Thymus (tissue), 11 donors: ENCODE results near the gene CERS4. TPM values are rescaled to one million over a fixed set of nuclear protein-coding genes. Genes with fewer than 3 reads are reported as not detected.

Experiments
- DNase-seq, 9 donors: peaks; one replicate each; pipeline ENCODE4 v3.0.0-alpha.2; 2013; ENCODE audit warnings: low spot score in 9 of 9, low read depth in 6 of 9, missing footprints in 1 of 9
- H3K27ac ChIP-seq, 2 donors: one replicate each; pipeline ENCODE4 v1.5.1; 2013; ENCODE audit warnings: control low read depth in 1 of 2, low read depth in 1 of 2, low read length in 1 of 2, mild to moderate bottlenecking in 1 of 2, moderate library complexity in 1 of 2
- H3K27me3 ChIP-seq, 2 donors: one replicate each; pipeline ENCODE4 v1.5.1; 2013; ENCODE audit warnings: low read length in 1 of 2; ENCODE audit not compliant: control insufficient read depth in 2 of 2, insufficient read depth in 1 of 2
- H3K36me3 ChIP-seq, 2 donors: one replicate each; pipeline ENCODE4 v1.5.1; 2013; ENCODE audit warnings: low read length in 1 of 2, mild to moderate bottlenecking in 1 of 2, moderate library complexity in 1 of 2; ENCODE audit not compliant: control insufficient read depth in 2 of 2, insufficient read depth in 2 of 2
- H3K4me1 ChIP-seq, 2 donors: one replicate each; pipeline ENCODE4 v1.5.1; 2013; ENCODE audit warnings: low read length in 2 of 2; ENCODE audit not compliant: control insufficient read depth in 2 of 2, insufficient read depth in 2 of 2
- H3K4me3 ChIP-seq, 2 donors: one replicate each; pipeline ENCODE4 v1.5.1; 2013; ENCODE audit warnings: low read length in 2 of 2, control low read depth in 1 of 2, mild to moderate bottlenecking in 1 of 2
- H3K9me3 ChIP-seq, 2 donors: one replicate each; pipeline ENCODE4 v1.5.1; 2013; ENCODE audit warnings: low read length in 1 of 2, mild to moderate bottlenecking in 1 of 2; ENCODE audit not compliant: control insufficient read depth in 2 of 2, insufficient read depth in 1 of 2
- WGBS: extraction: QIAGEN DNeasy Blood & Tissue Kit; methylation state at CpG from one replicate; pipeline ENCODE4 v1.1.7; 2013; 5-methylcytosine and 5-hydroxymethylcytosine counted together
- polyA plus RNA-seq: library from polyadenylated mRNA; stranded (reverse); fragments of 200-250 nt; gene quantifications from one replicate; pipeline ENCODE4 v1.2.3, GENCODE V29; 2013
- total RNA-seq: library from RNA; stranded (reverse); fragments of 120-200 nt; gene quantifications from one replicate; pipeline ENCODE4 v1.2.4, GENCODE V29; 2013
- donor health status: healthy.

Gene CERS4
- total and polyA plus RNA-seq, 2 donors, result 21.7 to 28.5 TPM

GRCh38 chr19:8307965-8308866, 99.0 kb downstream of the CERS4 start, which contains the start of gene CD320:
TSS of gene CD320 (minus strand) at chr19:8308358. CDS start at chr19:8308290, 68 bp downstream.
- Histone ChIP-seq H3K4me1 (peaks cover 14 to 32% of the 10 kb centered on the region in 2 donors), H3K27ac (peak within 1 kb of the TSS in 1 of 2 donors; percentile 47), H3K27me3 (no peaks in the 10 kb centered on the region), H3K36me3 (peaks cover 37 to 41% of the 10 kb centered on the region in 2 donors), H3K9me3 (peaks cover 0 to 1% of the 10 kb centered on the region in 2 donors), H3K4me3 (peak within 1 kb of the TSS; percentile 57 to 80)
- peak; percentile 74 to 94 (median 79) for DNase-seq
- WGBS, result 1% methylated on average over 63 of the region's 63 CpGs

DNA sequence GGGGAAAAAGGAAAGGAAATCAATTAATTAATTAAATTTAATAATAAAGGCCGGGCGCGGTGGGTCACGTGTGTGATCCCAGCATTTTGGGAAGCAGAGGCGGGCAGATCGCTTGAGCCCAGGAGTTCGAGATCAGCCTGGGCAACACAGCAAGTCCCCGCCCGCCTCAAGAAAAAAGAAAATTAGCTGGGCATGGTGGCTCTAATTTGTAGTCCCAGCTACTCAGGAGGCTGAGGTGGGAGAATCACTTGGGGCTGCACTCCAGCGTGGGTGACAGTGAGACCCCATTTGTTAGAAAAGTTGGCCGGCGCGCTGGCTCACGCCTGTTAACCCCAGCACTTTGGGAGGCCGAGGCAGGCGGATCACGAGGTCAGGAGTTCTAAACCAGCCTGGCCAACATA, 99.7 kb downstream of the CERS4 start:
- Histone ChIP-seq H3K9me3 (no peaks in the 10 kb centered on the region), H3K4me1 (peaks cover 14 to 32% of the 10 kb centered on the region in 2 donors), H3K4me3 (peak overlapping the region; percentile 57 to 80), H3K27ac (no peak overlapping the region), H3K36me3 (peaks cover 38 to 42% of the 10 kb centered on the region in 2 donors), H3K27me3 (no peaks in the 10 kb centered on the region)
- WGBS, result 92% methylated on average over 17 of the region's 17 CpGs
- DNase-seq, result no peak

DNA sequence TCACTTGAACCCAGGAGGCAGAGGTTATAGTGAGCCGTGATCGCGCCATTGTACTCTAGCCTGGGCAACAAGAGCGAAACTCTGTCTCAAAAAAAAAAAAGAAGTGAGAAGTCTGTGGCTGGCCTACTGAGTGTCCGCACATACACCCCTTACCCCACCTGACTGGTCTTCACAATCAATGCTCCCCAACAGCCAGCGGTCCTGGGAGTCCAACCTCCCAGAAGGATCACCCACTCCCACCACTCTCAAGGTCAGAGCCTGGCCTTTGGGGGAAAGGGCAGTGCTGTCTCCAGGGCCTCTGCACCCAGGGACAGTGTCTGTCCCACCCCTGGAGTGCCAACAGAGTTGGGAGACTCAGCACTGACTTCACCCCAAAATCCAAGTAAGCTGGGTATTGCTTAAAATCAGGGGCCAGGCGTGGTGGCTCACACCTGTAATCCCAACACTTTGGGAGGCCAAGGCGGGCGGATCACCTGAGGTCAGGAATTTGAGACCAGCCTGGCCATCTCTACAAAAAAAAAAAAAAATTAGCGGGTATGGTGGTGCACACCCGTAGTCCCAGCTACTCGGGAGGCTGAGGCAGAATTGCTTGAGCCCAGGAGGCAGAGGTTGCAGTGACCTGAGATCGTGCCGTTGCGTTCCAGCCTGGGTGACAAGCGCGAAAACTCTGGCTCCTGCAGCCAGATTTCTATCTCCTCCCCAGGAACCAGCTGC, 101.3 kb downstream of the CERS4 start:
- H3K27ac ChIP-seq, result no peak overlapping the region
- H3K4me3 ChIP-seq, result no peak overlapping the region
- WGBS, result 98% methylated on average over 17 of the region's 17 CpGs
- no peaks in the 10 kb centered on the region for H3K9me3 ChIP-seq
- no peaks in the 10 kb centered on the region for H3K27me3 ChIP-seq
- no peak for DNase-seq
- H3K4me1 ChIP-seq, result peaks cover 14 to 29% of the 10 kb centered on the region in 2 donors
- H3K36me3 ChIP-seq, result peaks cover 45 to 49% of the 10 kb centered on the region in 2 donors

DNA sequence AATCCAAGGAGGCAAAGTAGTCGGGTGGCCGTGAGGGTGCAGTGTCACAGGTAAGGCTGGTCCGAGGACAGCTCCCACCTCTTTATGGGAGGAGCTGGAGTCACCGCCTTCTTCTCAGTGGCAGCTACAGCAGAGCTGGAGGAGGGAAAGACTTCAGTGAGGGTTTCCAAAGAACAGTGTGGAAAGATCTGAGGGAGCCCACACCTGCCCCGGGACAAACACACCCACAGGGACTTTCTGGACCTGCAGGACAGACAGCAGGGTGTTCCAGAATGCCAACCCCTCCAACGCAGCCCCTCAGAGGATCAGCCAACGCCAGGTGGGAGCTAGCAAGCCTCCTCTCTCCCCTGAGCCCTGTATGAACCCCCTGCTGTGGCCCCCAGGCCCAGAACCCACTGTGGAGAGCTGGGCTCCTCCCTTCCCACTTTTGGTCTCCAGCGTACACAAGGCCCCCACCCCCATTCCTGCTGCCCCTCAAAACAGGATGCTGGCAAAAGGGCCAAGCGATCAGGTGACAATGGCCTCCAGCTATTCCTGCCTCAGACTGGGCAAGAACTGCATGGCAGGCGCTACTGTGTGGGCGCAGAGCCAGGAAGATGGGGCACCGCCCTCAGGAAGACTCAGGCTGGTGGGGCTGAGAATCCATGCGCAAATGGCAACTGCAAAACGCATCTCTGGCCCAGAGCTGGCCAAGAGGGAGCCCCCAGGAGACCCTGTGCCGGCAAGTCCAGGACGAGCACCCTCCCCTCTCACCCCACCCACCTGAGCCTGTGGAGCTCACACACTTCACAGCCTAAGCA, 102.5 kb downstream of the CERS4 start:
- peaks cover 54 to 60% of the 10 kb centered on the region in 2 donors for H3K36me3 ChIP-seq
- WGBS, result 95% methylated on average over 16 of the region's 16 CpGs
- no peaks in the 10 kb centered on the region for H3K9me3 ChIP-seq
- peaks cover 14 to 26% of the 10 kb centered on the region in 2 donors for H3K4me1 ChIP-seq
- H3K27ac ChIP-seq, result no peak overlapping the region
- DNase-seq, result no peak
- H3K27me3 ChIP-seq, result no peaks in the 10 kb centered on the region
- no peak overlapping the region for H3K4me3 ChIP-seq

Other genes with a start within 250 kb of the CERS4 start
- gene ELAVL1, start 203.7 kb upstream of the CERS4 start, total RNA-seq, result 45.6 TPM
- 20.8 TPM for gene ELAVL1, start 203.7 kb upstream of the CERS4 start, polyA plus RNA-seq
- 287 TPM for gene CCL25, start 156.6 kb upstream of the CERS4 start, total RNA-seq
- 33.4 TPM for gene CCL25, start 156.6 kb upstream of the CERS4 start, polyA plus RNA-seq
- gene FBN3, start 59.8 kb upstream of the CERS4 start, total RNA-seq, result 0.61 TPM
- 0.16 TPM for gene FBN3, start 59.8 kb upstream of the CERS4 start, polyA plus RNA-seq
- gene CD320, start 99.0 kb downstream of the CERS4 start, total RNA-seq, result 24.7 TPM
- gene CD320, start 99.0 kb downstream of the CERS4 start, polyA plus RNA-seq, result 31.9 TPM
- gene NDUFA7, start 112.0 kb downstream of the CERS4 start, total RNA-seq, result 98.3 TPM
- gene NDUFA7, start 112.0 kb downstream of the CERS4 start, polyA plus RNA-seq, result 110 TPM
- 1,209 TPM for gene RPS28, start 112.1 kb downstream of the CERS4 start, total RNA-seq
- gene RPS28, start 112.1 kb downstream of the CERS4 start, polyA plus RNA-seq, result 1,415 TPM
- 3.3 TPM for gene KANK3, start 133.9 kb downstream of the CERS4 start, total RNA-seq
- gene KANK3, start 133.9 kb downstream of the CERS4 start, polyA plus RNA-seq, result 6.0 TPM
- 0.42 TPM for gene ANGPTL4, start 154.8 kb downstream of the CERS4 start, total RNA-seq
- 14.4 TPM for gene ANGPTL4, start 154.8 kb downstream of the CERS4 start, polyA plus RNA-seq
- 5.6 TPM for gene RAB11B, start 181.0 kb downstream of the CERS4 start, total RNA-seq
- 81.9 TPM for gene RAB11B, start 181.0 kb downstream of the CERS4 start, polyA plus RNA-seq
- gene MARCHF2, start 203.9 kb downstream of the CERS4 start, total RNA-seq, result 24.5 TPM
- gene MARCHF2, start 203.9 kb downstream of the CERS4 start, polyA plus RNA-seq, result 30.7 TPM
- gene HNRNPM, start 235.6 kb downstream of the CERS4 start, total RNA-seq, result 92.7 TPM
- 123 TPM for gene HNRNPM, start 235.6 kb downstream of the CERS4 start, polyA plus RNA-seq